ENCODE results near the gene IQGAP2.

The IQGAP2 gene

GRCh38 chr5:76402886-76403765, at the start of gene IQGAP2 (continued):
- TF ChIP-seq PATZ1 (tag by site-specific recombination; IDR thresholded peaks at IDR 0.05) (peak; percentile 99), ZNF350 (tag by site-specific recombination; IDR thresholded peaks at IDR 0.05) (no peak), KLF16 (tag by site-specific recombination; IDR thresholded peaks at IDR 0.05) (peak; percentile 61), ZNF558 (tag by site-specific recombination; IDR thresholded peaks at IDR 0.05) (peak; percentile 46; the same call in 1 of the 2 replicates), ZBTB17 (tag by site-specific recombination; IDR thresholded peaks at IDR 0.05) (peak; percentile 70), ZFP69B (tag by site-specific recombination; IDR thresholded peaks at IDR 0.05) (peak; percentile 66), ZBTB8A (tag by site-specific recombination; IDR thresholded peaks at IDR 0.05) (peak; percentile 80)

- Histone ChIP-seq H3K4me1 (ENCODE audit: control insufficient read depth, insufficient read depth, low read length) (peaks cover 2% of the 10 kb centered on the region; the same call in 1 of the 2 replicates), H3K27ac (ENCODE audit: extremely low read depth, low read depth, low read length) (no peak overlapping the region), H3K36me3 (ENCODE audit: control insufficient read depth in 2 of 2, insufficient read depth in 1 of 2, low read length in 2 of 2) (no peaks in the 10 kb centered on the region), H3K9me3 (ENCODE audit: control insufficient read depth, insufficient read depth, low read depth, low read length) (no peaks in the 10 kb centered on the region), H3K4me3 (ENCODE audit: low read depth, low read length) (no peak overlapping the region)
- CTCF ChIA-PET: interaction anchor here (0.6 kb wide), 1 partner anchor 276 kb away, joined by 5 read pairs; no protein-coding TSS in a partner anchor
- POLR2A ChIA-PET: no interaction called here
- TF ChIP-seq GLIS1 (tag by site-specific recombination; IDR thresholded peaks at IDR 0.05) (no peak), ZNF473 (tag by site-specific recombination; IDR thresholded peaks at IDR 0.05) (no peak), HIC1 (tag by site-specific recombination; IDR thresholded peaks at IDR 0.05) (no peak)
Measured at GRCh38 chr5:76356887-76357286, 46.2 kb upstream of the IQGAP2 start.

GRCh38 chr5:76363352-76364225, 39.5 kb upstream of the IQGAP2 start:
- POLR2A ChIA-PET: no interaction called here
- CTCF ChIA-PET: no interaction called here
- no peak overlapping the region for H3K27ac ChIP-seq (ENCODE audit: extremely low read depth, low read depth, low read length)
- TF ChIP-seq ZNF658 (tag by site-specific recombination; IDR thresholded peaks at IDR 0.05) (no peak), REST (tag by site-specific recombination; IDR thresholded peaks at IDR 0.05) (no peak), SCRT1 (tag by site-specific recombination; IDR thresholded peaks at IDR 0.05; ENCODE audit: borderline replicate concordance) (no peak), ZNF26 (tag by site-specific recombination; IDR thresholded peaks at IDR 0.05) (no peak), ZNF398 (tag by site-specific recombination; IDR thresholded peaks at IDR 0.05) (no peak), ZBTB44 (tag by site-specific recombination; IDR thresholded peaks at IDR 0.05) (peak; percentile 85), ZBTB8A (tag by site-specific recombination; IDR thresholded peaks at IDR 0.05) (peak; percentile 45)

More at GRCh38 chr5:76363352-76364225, 39.5 kb upstream of the IQGAP2 start:
- H3K9me3 ChIP-seq (ENCODE audit: control insufficient read depth, insufficient read depth, low read depth, low read length): no peaks in the 10 kb centered on the region
- H3K4me1 ChIP-seq (ENCODE audit: control insufficient read depth, insufficient read depth, low read length): no peaks in the 10 kb centered on the region
- H3K4me3 ChIP-seq (ENCODE audit: low read depth, low read length): no peak overlapping the region
- H3K36me3 ChIP-seq (ENCODE audit: control insufficient read depth in 2 of 2, insufficient read depth in 1 of 2, low read length in 2 of 2): no peaks in the 10 kb centered on the region

All from HEK293 (cell line).